H9 (cell line): ENCODE results near the gene CACNB2. TPM values are rescaled to one million over a fixed set of nuclear protein-coding genes. Genes with fewer than 3 reads are reported as not detected.

Experiments
- DNase-seq: peaks from one replicate; pipeline ENCODE4 v3.0.0-alpha.2; 2017
- H2AFZ ChIP-seq: one replicate; pipeline ENCODE4 v1.6.1; 2013; ENCODE audit warnings: mild to moderate bottlenecking, low read length, control low read depth, moderate library complexity
- H2AK5ac ChIP-seq: 2 replicates; pipeline ENCODE4 v1.6.1; 2013; ENCODE audit warnings: low read length, control low read depth, mixed read lengths; ENCODE audit not compliant: insufficient read length
- H2BK120ac ChIP-seq: one replicate; pipeline ENCODE4 v1.6.1; 2013; ENCODE audit warnings: low read depth, mild to moderate bottlenecking, low read length, control low read depth, inconsistent platforms; ENCODE audit not compliant: poor library complexity, severe bottlenecking
- H2BK12ac ChIP-seq: 2 replicates; pipeline ENCODE4 v1.6.1; 2013; ENCODE audit warnings: low read length, control low read depth, mixed read lengths, low read depth; ENCODE audit not compliant: insufficient read length
- H2BK15ac ChIP-seq: 2 replicates; pipeline ENCODE4 v1.6.1; 2013; ENCODE audit warnings: low read depth, low read length, control low read depth
- H2BK20ac ChIP-seq: one replicate; pipeline ENCODE4 v1.6.1; 2013; ENCODE audit warnings: low read depth, mild to moderate bottlenecking, low read length, control low read depth, inconsistent platforms; ENCODE audit not compliant: poor library complexity, severe bottlenecking
- H2BK5ac ChIP-seq: 2 replicates; pipeline ENCODE4 v1.6.1; 2013; ENCODE audit warnings: low read length, control low read depth, mixed read lengths; ENCODE audit not compliant: insufficient read length
- H3K14ac ChIP-seq: 2 replicates; pipeline ENCODE4 v1.6.1; 2013; ENCODE audit warnings: low read length, control low read depth; ENCODE audit not compliant: insufficient read depth
- H3K18ac ChIP-seq: 2 replicates; pipeline ENCODE4 v1.6.1; 2013; ENCODE audit warnings: low read depth, mild to moderate bottlenecking, mixed read lengths, low read length, control low read depth; ENCODE audit not compliant: insufficient read length
- H3K23ac ChIP-seq: 2 replicates; pipeline ENCODE4 v1.6.1; 2013; ENCODE audit warnings: low read length, control low read depth, mixed read lengths, low read depth; ENCODE audit not compliant: insufficient read length
- H3K23me2 ChIP-seq: 2 replicates; pipeline ENCODE4 v1.6.1; 2013; ENCODE audit warnings: low read depth, mild to moderate bottlenecking, mixed read lengths, low read length, control low read depth; ENCODE audit not compliant: insufficient read length, poor library complexity, severe bottlenecking
- H3K27ac ChIP-seq: 2 replicates; pipeline ENCODE4 v1.5.1; 2013; ENCODE audit warnings: low read length, control low read depth, mixed read lengths, low read depth; ENCODE audit not compliant: insufficient read length
- H3K27me3 ChIP-seq: 2 replicates; pipeline ENCODE4 v1.6.1; 2013; ENCODE audit warnings: low read length, control low read depth, inconsistent platforms; ENCODE audit not compliant: insufficient read depth
- H3K4ac ChIP-seq: 2 replicates; pipeline ENCODE4 v1.6.1; 2013; ENCODE audit warnings: low read depth, mild to moderate bottlenecking, control low read depth, inconsistent platforms, low read length, moderate library complexity
- H3K4me1 ChIP-seq: 2 replicates; pipeline ENCODE4 v1.6.1; 2013; ENCODE audit warnings: low read length, control low read depth, inconsistent platforms; ENCODE audit not compliant: insufficient read depth
- H3K4me2 ChIP-seq: 2 replicates; pipeline ENCODE4 v1.6.1; 2013; ENCODE audit warnings: low read length, control low read depth, mixed read lengths; ENCODE audit not compliant: insufficient read length, insufficient read depth
- H3K56ac ChIP-seq: 2 replicates; pipeline ENCODE4 v1.6.1; 2013; ENCODE audit warnings: low read depth, mild to moderate bottlenecking, mixed read lengths, low read length, control low read depth; ENCODE audit not compliant: insufficient read length
- H3K79me1 ChIP-seq: 2 replicates; pipeline ENCODE4 v1.6.1; 2013; ENCODE audit warnings: low read depth, mild to moderate bottlenecking, moderate library complexity, low read length, control low read depth, inconsistent platforms; ENCODE audit not compliant: insufficient read depth, poor library complexity, severe bottlenecking
- H3K79me2 ChIP-seq: 2 replicates; pipeline ENCODE4 v1.6.1; 2013; ENCODE audit warnings: low read length, control low read depth, inconsistent platforms; ENCODE audit not compliant: insufficient read depth
- H3K9ac ChIP-seq: 2 replicates; pipeline ENCODE4 v1.6.1; 2013; ENCODE audit warnings: low read length, control low read depth, mixed read lengths; ENCODE audit not compliant: insufficient read length; ENCODE audit errors: extremely low read depth
- H3K9me3 ChIP-seq: one replicate; pipeline ENCODE4 v1.6.1; 2013; ENCODE audit warnings: low read depth, low read length, inconsistent platforms; ENCODE audit not compliant: control insufficient read depth
- H3T11ph ChIP-seq: one replicate; pipeline ENCODE4 v1.6.1; 2013; ENCODE audit warnings: mild to moderate bottlenecking, low read length, control low read depth, inconsistent platforms
- H4K20me1 ChIP-seq: one replicate; pipeline ENCODE4 v1.6.1; 2013; ENCODE audit not compliant: control insufficient read depth, insufficient read length, insufficient read depth
- H4K5ac ChIP-seq: 2 replicates; pipeline ENCODE4 v1.6.1; 2013; ENCODE audit warnings: low read depth, mild to moderate bottlenecking, mixed read lengths, low read length, control low read depth; ENCODE audit not compliant: insufficient read length
- H4K8ac ChIP-seq: replicated peaks from 2 replicates; pipeline ENCODE4 v1.6.1; 2013; ENCODE audit warnings: low read length, control low read depth, mixed read lengths, low read depth; ENCODE audit not compliant: insufficient read length
- H4K91ac ChIP-seq: 2 replicates; pipeline ENCODE4 v1.6.1; 2013; ENCODE audit warnings: low read depth, mild to moderate bottlenecking, moderate library complexity, mixed read lengths, low read length, control low read depth; ENCODE audit not compliant: insufficient read length
- H3K27ac Mint-ChIP-seq, 3 experiments: 2 replicates in 2 of 3; 3 replicates in 1 of 3; pipeline ENCODE4 v1.8.0; 2020 to 2021; ENCODE audit warnings: mixed read lengths in 3 of 3, mild to moderate bottlenecking in 1 of 3, moderate library complexity in 1 of 3
- H3K27me3 Mint-ChIP-seq: 2 replicates; pipeline ENCODE4 v1.8.0; 2021; ENCODE audit warnings: low read depth, mild to moderate bottlenecking, moderate library complexity, mixed read lengths
- H3K36me3 Mint-ChIP-seq, 3 experiments: 2 replicates in 2 of 3; 3 replicates in 1 of 3; pipeline ENCODE4 v1.8.0; 2020 to 2021; ENCODE audit warnings: low read depth in 3 of 3, mixed read lengths in 3 of 3; ENCODE audit not compliant: insufficient read depth in 1 of 3
- H3K4me1 Mint-ChIP-seq, 2 experiments: 2 replicates each; pipeline ENCODE4 v1.8.0; 2020; ENCODE audit warnings: mixed read lengths in 2 of 2
- H3K4me3 Mint-ChIP-seq, 2 experiments: 2 replicates in 1 of 2; 3 replicates in 1 of 2; pipeline ENCODE4 v1.8.0; 2020 to 2021; ENCODE audit warnings: mild to moderate bottlenecking in 2 of 2, mixed read lengths in 2 of 2, moderate library complexity in 1 of 2
- H3K9me3 Mint-ChIP-seq, 2 experiments: 2 replicates in 1 of 2; 3 replicates in 1 of 2; pipeline ENCODE4 v1.8.0; 2020; ENCODE audit warnings: mild to moderate bottlenecking in 2 of 2, mixed read lengths in 2 of 2, moderate library complexity in 1 of 2
- CTCF ChIP-seq: fragments of 200-600 bp; sonication (generic); conservative IDR thresholded peaks from 3 replicates; pipeline ENCODE4 v1.8.0; 2021; ENCODE audit warnings: antibody characterized with exemption, mild to moderate bottlenecking
- WGBS: extraction: QIAGEN DNeasy Blood & Tissue Kit; methylation state at CpG from one replicate; pipeline ENCODE4 v1.1.7; 2013; ENCODE audit warnings: missing lambda C conversion rate, low lambda C conversion rate, mixed read lengths; ENCODE audit not compliant: insufficient read length; ENCODE audit errors: extremely low coverage; 5-methylcytosine and 5-hydroxymethylcytosine counted together
- total RNA-seq: library from RNA; stranded (reverse); gene quantifications from 2 replicates; pipeline ENCODE4 v1.2.1, GENCODE V29; 2021

Gene CACNB2
- total RNA-seq, 1 experiment from 2014 or later, result 2.6 TPM

GRCh38 chr10:18557960-18558359, 417.7 kb downstream of the CACNB2 start:
- Histone ChIP-seq H4K91ac (no peak overlapping the region), H2AK5ac (no peak overlapping the region), H3K9ac (no peak overlapping the region), H2BK5ac (no peak overlapping the region), H4K8ac (no peak overlapping the region), H2BK120ac (no peak overlapping the region), H3K79me1 (no peaks in the 10 kb centered on the region), H3K9me3 (peaks cover 97% of the 10 kb centered on the region), H3K27ac (no peak overlapping the region), H3K14ac (no peak overlapping the region), H3K23me2 (no peaks in the 10 kb centered on the region), H3K4ac (no peak overlapping the region), H2BK15ac (no peak overlapping the region), H4K5ac (no peak overlapping the region), H3K4me2 (no peak overlapping the region), H2AFZ (no peak overlapping the region), H3K23ac (no peak overlapping the region), H3K4me1 (no peaks in the 10 kb centered on the region), H2BK12ac (no peak overlapping the region), H3K27me3 (no peaks in the 10 kb centered on the region), H3K79me2 (no peaks in the 10 kb centered on the region), H3K56ac (no peak overlapping the region), H2BK20ac (no peak overlapping the region), H4K20me1 (no peaks in the 10 kb centered on the region), H3T11ph (no peak overlapping the region), H3K18ac (no peak overlapping the region)
- no peak for DNase-seq
- Mint-ChIP-seq H3K27me3 (no peaks in the 10 kb centered on the region), H3K4me1 (no peaks in the 10 kb centered on the region), H3K36me3 (no peaks in the 10 kb centered on the region), H3K27ac (no peak overlapping the region), H3K9me3 (no peaks in the 10 kb centered on the region), H3K4me3 (no peak overlapping the region)
- no peak for TF ChIP-seq CTCF
- WGBS, result 100% methylated on average over 1 of the region's 1 CpG
